ENCODE results near the gene TLCD4.

GRCh38 chr1:95096218-95096841, 20.8 kb upstream of the TLCD4 start:
- TF ChIP-seq HDGF (IDR thresholded peaks at IDR 0.05; ENCODE audit: borderline replicate concordance), result no peak
- TF ChIP-seq FOXA1 (IDR thresholded peaks at IDR 0.05), result no peak
- TF ChIP-seq BHLHE40 (IDR thresholded peaks at IDR 0.05; ENCODE audit: borderline replicate concordance), result no peak
- no peak for TF ChIP-seq NFRKB (IDR thresholded peaks at IDR 0.05)

Data from HEK293T (cell line).